Caco-2 (cell line): Measurements from ENCODE around the gene ZNF785. TPM values are rescaled to one million over a fixed set of nuclear protein-coding genes. Genes with fewer than 3 reads are reported as not detected.

Source experiments
- BruUV-seq: library from RNA; stranded (reverse); fragments of 400-500 nt; replicated peaks from 2 replicates; lab custom pipeline; 2021; lab: Mats Ljungman, UMichigan
- CTCF ChIA-PET: fragments of 300-600 bp; sonication (Branson Sonifier 250); formaldehyde crosslinking; loops from one replicate; lab custom pipeline; 2022; ENCODE audit warnings: antibody characterized with exemption; lab: Charles Lee
- POLR2A ChIA-PET: fragments of 300-600 bp; sonication (Branson Sonifier 250); formaldehyde crosslinking; loops from one replicate; lab custom pipeline; 2022; ENCODE audit warnings: antibody characterized with exemption; lab: Charles Lee
- DNase-seq, 2 experiments: peaks; one replicate each; pipeline versions ENCODE4 v3.0.0 to v3.0.0-alpha.2; 2020 to 2022
- H3K27me3 ChIP-seq: replicated peaks from 2 replicates; pipeline ENCODE4 v1.6.0; 2011; ENCODE audit warnings: low read length; ENCODE audit not compliant: control insufficient read depth, insufficient read depth
- H3K36me3 ChIP-seq: 2 replicates; pipeline ENCODE4 v1.5.1; 2011; ENCODE audit warnings: low read length; ENCODE audit not compliant: control insufficient read depth, insufficient read depth
- H3K4me1 ChIP-seq: fragments of 250-450 bp; sonication (Bioruptor Pico); 2 replicates; pipeline ENCODE4 v1.5.1; 2020; ENCODE audit warnings: mild to moderate bottlenecking
- H3K4me3 ChIP-seq: 2 replicates; pipeline ENCODE4 v1.5.1; 2011; ENCODE audit warnings: low read depth, mild to moderate bottlenecking, control low read depth, low read length
- H3K9me3 ChIP-seq: fragments of 250-450 bp; sonication (Bioruptor Pico); 2 replicates; pipeline ENCODE4 v1.5.1; 2020; ENCODE audit warnings: mild to moderate bottlenecking, moderate library complexity
- H3K27ac Mint-ChIP-seq: one replicate; pipeline ENCODE4 v1.8.0; 2022; ENCODE audit warnings: mixed read lengths; ENCODE audit not compliant: unreplicated experiment
- H3K27me3 Mint-ChIP-seq: one replicate; pipeline ENCODE4 v1.8.0; 2022; ENCODE audit warnings: mixed read lengths; ENCODE audit not compliant: insufficient read depth, unreplicated experiment
- H3K36me3 Mint-ChIP-seq: one replicate; pipeline ENCODE4 v1.8.0; 2022; ENCODE audit warnings: mild to moderate bottlenecking, mixed read lengths; ENCODE audit not compliant: insufficient read depth, unreplicated experiment
- H3K4me1 Mint-ChIP-seq: one replicate; pipeline ENCODE4 v1.8.0; 2022; ENCODE audit warnings: low read depth, mixed read lengths; ENCODE audit not compliant: unreplicated experiment
- H3K4me3 Mint-ChIP-seq: one replicate; pipeline ENCODE4 v1.8.0; 2022; ENCODE audit warnings: mild to moderate bottlenecking, moderate library complexity, mixed read lengths; ENCODE audit not compliant: unreplicated experiment
- H3K9me3 Mint-ChIP-seq: one replicate; pipeline ENCODE4 v1.8.0; 2022; ENCODE audit warnings: mixed read lengths; ENCODE audit not compliant: unreplicated experiment
- CTCF ChIP-seq, 2 experiments: fragments of 200-600 bp in 1 of 2; IDR thresholded peaks; 1 replicate in 1 of 2; 2 replicates in 1 of 2; pipeline versions ENCODE4 v1.5.1 to v1.8.0; 2011 to 2022; ENCODE audit warnings: antibody characterized with exemption in 1 of 2, control low read depth in 1 of 2, inconsistent platforms in 1 of 2, low read depth in 1 of 2, low read length in 1 of 2, mild to moderate bottlenecking in 1 of 2, moderate library complexity in 1 of 2; ENCODE audit not compliant: insufficient read depth in 1 of 2, severe bottlenecking in 1 of 2, unreplicated experiment in 1 of 2
- intact Hi-C: fragments of 100-400 bp; cut with micrococcal nuclease; formaldehyde crosslinking; loops from one replicate; pipeline ENCODE4 v1.10.0; 2022; ENCODE audit not compliant: unreplicated experiment
- total RNA-seq: library from RNA; stranded (reverse); gene quantifications from 2 replicates; pipeline ENCODE4 v1.2.3, GENCODE V29; 2022

ZNF785 gene
- total RNA-seq, 1 experiment from 2014 or later: 13.5 TPM

GRCh38 chr16:30609926-30610839, 24.7 kb upstream of the ZNF785 start, which contains the start of gene ZNF689:
TSS of gene ZNF689 (minus strand) at chr16:30610389. CDS start at chr16:30610041, 348 bp downstream.
- Mint-ChIP-seq H3K36me3 (peaks cover 37% of the 10 kb centered on the region), H3K27ac (peak within 1 kb of the TSS; percentile 89), H3K9me3 (no peaks in the 10 kb centered on the region), H3K27me3 (no peaks in the 10 kb centered on the region), H3K4me1 (no peaks in the 10 kb centered on the region), H3K4me3 (peak within 1 kb of the TSS; percentile 79)
- Histone ChIP-seq H3K4me1 (no peaks in the 10 kb centered on the region), H3K27me3 (no peaks in the 10 kb centered on the region), H3K4me3 (peak within 1 kb of the TSS; percentile 77), H3K9me3 (no peaks in the 10 kb centered on the region), H3K36me3 (no peaks in the 10 kb centered on the region; the same call in 1 of the 2 replicates)
- ChIA-PET POLR2A (interaction anchor here (0.6 to 1.2 kb wide), 8 partner anchors 9 to 256 kb away, joined by 3 to 10 read pairs (median 3); partner anchors contain the start of genes DCTPP1, FBRS and ZNF688), CTCF (interaction anchor here (0.6 to 1.8 kb wide), 8 partner anchors 10 to 519 kb away, joined by 3 to 11 read pairs (median 4); partner anchors contain the start of genes DCTPP1, TBX6 and ZNF764)
- DNase-seq: peak; percentile 95
- no peak for TF ChIP-seq CTCF (IDR thresholded peaks at IDR 0.05; ENCODE audit: insufficient read depth in 1 of 2, low read depth in 1 of 2, low read length in 1 of 2, severe bottlenecking in 1 of 2, unreplicated experiment in 1 of 2)
- BruUV-seq: TSS peak; percentile 53
- intact Hi-C loops: loop anchor here (2.0 kb wide), 1 partner anchor 19 kb away; no protein-coding TSS in a partner anchor

- no TSS peak for BruUV-seq
- no peak for TF ChIP-seq CTCF (IDR thresholded peaks at IDR 0.05; ENCODE audit: insufficient read depth in 1 of 2, low read depth in 1 of 2, low read length in 1 of 2, severe bottlenecking in 1 of 2, unreplicated experiment in 1 of 2)
- no peaks in the 10 kb centered on the region for H3K9me3 Mint-ChIP-seq
- Histone ChIP-seq H3K4me1 (no peaks in the 10 kb centered on the region), H3K36me3 (no peaks in the 10 kb centered on the region; the same call in 1 of the 2 replicates), H3K9me3 (no peaks in the 10 kb centered on the region), H3K27me3 (no peaks in the 10 kb centered on the region), H3K4me3 (peak overlapping the region; percentile 77)
- H3K36me3 Mint-ChIP-seq: peaks cover 47% of the 10 kb centered on the region
- H3K27me3 Mint-ChIP-seq: no peaks in the 10 kb centered on the region
- H3K4me3 Mint-ChIP-seq: peak overlapping the region; percentile 79
- ChIA-PET POLR2A (interaction anchor here (1.2 kb wide), 2 partner anchors 23 to 179 kb away, joined by 5 to 9 read pairs; partner anchors contain the start of gene DCTPP1), CTCF (interaction anchor here (0.6 to 1.8 kb wide), 5 partner anchors 11 to 179 kb away, joined by 3 to 11 read pairs (median 4); partner anchors contain the start of genes DCTPP1 and ZNF764)
- H3K4me1 Mint-ChIP-seq: no peaks in the 10 kb centered on the region
- peak in 1 of 2 experiments; percentile 37 for DNase-seq
- intact Hi-C loops: no loop called here
- H3K27ac Mint-ChIP-seq: peak overlapping the region; percentile 89
Observed at GRCh38 chr16:30609002-30609925, 23.8 kb upstream of the ZNF785 start.
